Chondrocyte (in vitro differentiated cells): Measurements from ENCODE around the gene TEKT5. TPM values are rescaled to one million over a fixed set of nuclear protein-coding genes. Genes with fewer than 3 reads are reported as not detected.
A peak's percentile ranks its signal among the peaks of the same experiment; 100 is the strongest.

Source experiments
- DNase-seq: peaks from one replicate; pipeline ENCODE4 v3.0.0; 2021; ENCODE audit warnings: mixed read lengths, low spot score
- H3K27ac Mint-ChIP-seq: one replicate; pipeline ENCODE4 v1.8.0; 2021; ENCODE audit warnings: mild to moderate bottlenecking, moderate library complexity, mixed read lengths; ENCODE audit not compliant: unreplicated experiment
- H3K27me3 Mint-ChIP-seq: 2 replicates; pipeline ENCODE4 v1.8.0; 2021; ENCODE audit warnings: low read depth, mixed read lengths
- H3K36me3 Mint-ChIP-seq: 2 replicates; pipeline ENCODE4 v1.8.0; 2021; ENCODE audit warnings: low read depth, mixed read lengths
- H3K4me1 Mint-ChIP-seq: 2 replicates; pipeline ENCODE4 v1.8.0; 2021; ENCODE audit warnings: low read depth, mild to moderate bottlenecking, mixed read lengths
- H3K4me3 Mint-ChIP-seq: one replicate; pipeline ENCODE4 v1.8.0; 2021; ENCODE audit warnings: mild to moderate bottlenecking, moderate library complexity, mixed read lengths; ENCODE audit not compliant: unreplicated experiment
- H3K9me3 Mint-ChIP-seq: 2 replicates; pipeline ENCODE4 v1.8.0; 2021; ENCODE audit warnings: low read depth, mixed read lengths
- CTCF ChIP-seq: fragments of 200-600 bp; sonication (generic); IDR thresholded peaks from 2 replicates; pipeline ENCODE4 v1.5.0; 2021; ENCODE audit warnings: antibody characterized with exemption, mild to moderate bottlenecking, moderate library complexity
- total RNA-seq: library from RNA; stranded (reverse); gene quantifications from 3 replicates; pipeline ENCODE4 v1.2.1, GENCODE V29; 2021

Gene TEKT5
- total RNA-seq, 1 donor from 2014 or later = not detected

- Mint-ChIP-seq H3K27ac (no peak overlapping the region), H3K36me3 (no peaks in the 10 kb centered on the region), H3K4me1 (peaks cover 33% of the 10 kb centered on the region), H3K4me3 (peak overlapping the region; percentile 71), H3K27me3 (peaks cover 5% of the 10 kb centered on the region), H3K9me3 (no peaks in the 10 kb centered on the region)
- TF ChIP-seq CTCF = no peak
- no peak for DNase-seq
Observed at GRCh38 chr16:10579575-10579964, 115.2 kb downstream of the TEKT5 start.

- Mint-ChIP-seq H3K4me1 (peaks cover 33% of the 10 kb centered on the region), H3K4me3 (peak overlapping the region; percentile 71), H3K9me3 (no peaks in the 10 kb centered on the region), H3K36me3 (no peaks in the 10 kb centered on the region), H3K27me3 (peaks cover 5% of the 10 kb centered on the region), H3K27ac (no peak overlapping the region)
- no peak for TF ChIP-seq CTCF
- DNase-seq = no peak
Observed at GRCh38 chr16:10578474-10579316, 116.0 kb downstream of the TEKT5 start.

Other genes with a start within 250 kb of the TEKT5 start
- 8.1 to 14.6 TPM (median 11.9 TPM) in 3 replicates for gene EMP2, start 114.3 kb downstream of the TEKT5 start, total RNA-seq
- gene NUBP1, start 48.9 kb upstream of the TEKT5 start, total RNA-seq = 17.2 to 20.0 TPM (median 18.5 TPM) in 3 replicates
- gene TVP23A, start 123.9 kb upstream of the TEKT5 start, total RNA-seq = 0.07 TPM in 1 of 3 replicates, not detected in the others
- not detected in 3 replicates for gene CIITA, start 182.3 kb upstream of the TEKT5 start, total RNA-seq
- gene DEXI, start 247.5 kb upstream of the TEKT5 start, total RNA-seq = 37.2 to 41.1 TPM (median 40.6 TPM) in 3 replicates
- gene CLEC16A, start 249.6 kb upstream of the TEKT5 start, total RNA-seq = 17.9 to 23.1 TPM (median 19.4 TPM) in 3 replicates